NCI-H2196 treated with DMSO at 0.1 percent for 48 hours (cell line): ENCODE measurements around the gene SGSM1.

ENCODE experiments used
- DNase-seq: peaks from one replicate; lab custom pipeline; 2025; ENCODE audit not compliant: unreplicated experiment; lab: John Stamatoyannopoulos, UW

Gene SGSM1

DNA sequence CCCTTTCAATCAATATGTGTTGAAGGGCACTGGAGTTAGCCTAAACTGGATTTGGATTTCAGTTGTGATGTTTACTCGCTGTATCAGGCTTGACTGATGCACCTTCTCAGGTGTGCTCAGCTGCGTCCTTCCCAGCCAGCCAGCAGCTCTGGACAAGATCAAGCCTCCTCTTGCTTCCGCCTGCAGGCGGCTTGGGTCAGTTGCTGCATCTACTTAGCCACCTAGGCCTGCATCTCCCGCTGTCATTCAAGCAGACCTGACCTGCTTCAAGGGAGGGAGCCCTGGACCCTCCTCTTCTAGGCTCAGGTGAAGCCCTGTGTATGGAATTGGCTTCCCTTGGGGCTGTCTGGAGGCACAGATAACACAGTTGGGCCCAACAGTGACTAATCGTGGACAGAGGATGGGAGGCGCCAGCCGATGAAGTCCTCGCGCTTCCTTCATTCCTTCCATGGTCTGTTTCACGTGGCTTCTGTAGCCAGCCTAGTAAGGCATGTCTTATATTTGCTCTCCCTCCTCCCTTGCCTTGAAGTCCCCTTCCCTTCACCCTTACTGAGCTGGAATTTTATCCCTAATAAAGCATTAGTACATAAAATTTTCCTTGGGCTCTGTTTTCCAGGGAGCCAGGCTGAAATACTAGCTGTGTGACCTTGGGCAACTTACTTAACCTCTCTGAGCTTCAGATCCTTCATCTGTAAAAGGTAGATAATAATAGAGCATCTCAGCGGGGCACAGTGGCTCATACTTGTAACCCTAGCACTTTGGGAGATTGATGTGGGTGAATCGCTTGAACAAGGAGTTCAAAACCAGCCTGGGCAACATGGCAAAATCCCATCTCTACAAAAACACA lies 142.6 kb downstream of the SGSM1 start:
- no peak for DNase-seq

DNA sequence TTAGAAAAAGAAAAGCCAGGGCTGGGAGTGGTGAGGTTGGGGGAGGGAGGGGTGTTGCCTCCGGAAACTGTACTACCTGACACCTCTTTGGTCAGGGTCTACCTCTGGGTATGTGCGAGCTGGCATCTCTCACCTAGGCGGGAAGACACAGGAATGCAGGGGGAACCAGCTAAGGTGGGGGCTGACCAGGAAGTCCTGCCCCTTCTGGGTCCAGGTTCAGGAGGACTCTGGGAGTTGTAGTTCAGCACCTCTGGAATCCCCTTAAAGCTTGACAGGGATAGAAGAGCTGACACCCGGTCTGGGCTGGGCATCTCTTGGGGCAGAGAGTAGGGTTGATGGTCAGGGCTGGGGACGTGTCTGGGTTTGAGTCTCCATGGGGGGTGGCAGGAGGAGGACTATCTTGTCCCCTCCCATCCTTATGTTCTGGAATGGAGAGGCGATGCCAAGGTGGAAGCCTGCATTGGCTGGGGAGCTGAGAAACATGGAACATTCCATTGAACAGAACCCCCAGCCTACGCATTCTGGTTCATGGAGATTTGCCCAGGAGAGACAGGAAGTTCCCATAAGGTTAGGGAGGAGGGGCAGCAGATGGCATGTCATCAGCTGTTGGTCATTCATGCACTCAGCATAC lies 144.4 kb downstream of the SGSM1 start:
- DNase-seq, result no peak

DNA sequence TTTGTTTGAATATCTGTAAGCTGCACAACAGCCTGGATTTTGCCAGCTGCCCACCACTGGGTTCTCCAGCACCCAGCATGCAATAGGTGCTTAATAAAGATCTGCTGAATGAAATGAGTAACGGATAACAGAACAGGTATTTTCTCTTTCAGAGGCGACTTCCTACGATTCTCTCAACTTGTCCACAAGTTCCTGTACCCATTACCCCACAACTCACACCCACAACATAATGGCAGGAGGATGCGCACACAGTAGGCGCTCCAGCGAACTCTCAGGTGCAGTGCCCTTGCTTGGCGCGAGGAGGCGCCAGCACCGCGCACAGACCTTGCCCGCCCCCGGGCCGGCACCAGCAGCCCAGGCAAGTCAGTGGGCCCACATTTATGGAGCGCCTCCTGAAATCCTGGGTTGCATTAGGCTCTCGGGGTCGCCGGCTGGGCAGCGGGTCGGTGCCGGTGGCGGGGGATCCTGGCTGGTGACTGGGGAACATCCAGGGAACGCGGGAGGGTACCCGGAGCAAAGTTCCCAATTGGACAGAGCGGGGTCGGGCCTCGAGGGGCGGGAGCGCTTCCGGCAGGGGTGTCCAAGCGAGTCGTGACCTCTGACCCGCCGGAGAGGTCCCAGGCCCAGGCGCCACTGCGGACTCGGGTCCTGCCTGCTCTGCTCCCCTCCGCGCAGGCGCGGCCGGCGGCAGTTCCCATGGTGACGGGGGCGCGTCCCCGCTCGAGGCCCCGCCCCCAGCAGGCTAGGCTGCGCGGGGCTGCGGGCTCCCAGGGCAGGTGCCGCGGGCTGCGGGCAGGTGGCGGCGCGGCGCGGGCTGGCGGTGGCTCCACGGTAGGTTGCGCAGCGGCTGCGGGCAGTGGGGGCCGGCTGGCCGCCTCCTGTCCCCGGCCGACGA lies 146.2 kb downstream of the SGSM1 start, which contains the start of gene KIAA1671:
KIAA1671 (plus strand) TSS at position 775 of the 895 bp plus-strand sequence. CDS start 75,284 bp downstream, outside the sequence.
- peak; percentile 39 for DNase-seq

DNA sequence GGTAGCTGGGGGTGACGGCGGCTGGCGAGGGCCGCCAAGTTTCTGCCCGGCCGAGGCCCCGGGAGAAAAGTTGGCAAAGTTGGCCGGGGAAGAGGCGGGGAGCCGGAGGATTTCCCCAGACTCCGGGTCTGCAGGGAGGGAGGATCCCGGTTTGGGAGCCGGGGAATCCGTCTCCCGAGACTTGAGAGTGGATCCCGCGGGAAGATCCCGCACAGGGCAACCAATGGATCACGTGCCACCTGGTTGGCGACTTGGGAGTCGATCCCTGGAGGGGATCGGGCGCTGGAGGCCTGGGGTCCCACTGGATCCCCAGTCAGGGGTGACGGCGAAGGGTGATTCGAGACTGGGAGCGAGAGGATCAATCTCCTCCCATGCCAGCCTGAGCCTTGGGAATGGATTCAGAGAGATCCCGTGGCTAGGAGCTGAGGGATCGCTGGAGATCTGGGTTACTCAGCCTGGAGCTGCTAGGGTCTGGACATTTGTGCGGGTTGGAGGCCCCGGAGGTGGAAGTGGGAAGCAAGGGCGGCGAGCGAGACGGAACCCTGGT lies 146.9 kb downstream of the SGSM1 start:
- no peak for DNase-seq

DNA sequence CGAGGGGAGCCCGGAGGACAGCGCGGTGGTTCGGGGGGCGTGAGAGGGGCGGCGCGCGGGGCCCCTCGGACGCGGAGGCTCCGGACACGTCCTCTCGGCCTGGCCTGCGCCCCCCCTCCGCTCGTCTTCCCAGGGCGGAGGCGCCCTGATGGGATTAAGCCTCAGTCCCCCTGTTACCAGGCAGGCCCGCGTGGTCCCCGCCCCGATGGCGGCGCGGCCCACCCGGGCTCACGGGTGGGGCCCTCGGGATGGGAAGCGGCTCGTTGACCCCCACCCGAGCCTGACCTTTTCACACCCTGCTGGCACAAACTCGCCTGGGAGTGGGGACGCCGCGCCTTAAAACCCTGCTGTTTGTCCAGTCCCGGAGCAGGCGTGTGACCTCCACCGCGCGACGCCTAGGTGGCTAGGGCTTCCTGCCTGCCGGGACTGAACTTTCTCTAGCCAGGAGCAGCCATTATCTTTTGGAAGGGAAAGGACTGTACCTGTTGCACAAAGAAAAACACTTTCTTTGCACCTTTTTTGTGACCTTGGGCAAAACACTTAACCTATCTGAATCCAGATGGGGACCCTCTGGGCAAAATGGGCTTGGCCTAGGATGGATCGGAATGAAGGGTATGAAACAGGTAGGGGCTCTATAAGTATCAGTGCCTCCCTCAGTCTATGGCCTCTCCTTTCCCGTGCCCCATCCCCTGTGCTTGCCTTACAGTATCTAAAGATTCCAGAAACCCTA lies 147.5 kb downstream of the SGSM1 start:
- no peak for DNase-seq

DNA sequence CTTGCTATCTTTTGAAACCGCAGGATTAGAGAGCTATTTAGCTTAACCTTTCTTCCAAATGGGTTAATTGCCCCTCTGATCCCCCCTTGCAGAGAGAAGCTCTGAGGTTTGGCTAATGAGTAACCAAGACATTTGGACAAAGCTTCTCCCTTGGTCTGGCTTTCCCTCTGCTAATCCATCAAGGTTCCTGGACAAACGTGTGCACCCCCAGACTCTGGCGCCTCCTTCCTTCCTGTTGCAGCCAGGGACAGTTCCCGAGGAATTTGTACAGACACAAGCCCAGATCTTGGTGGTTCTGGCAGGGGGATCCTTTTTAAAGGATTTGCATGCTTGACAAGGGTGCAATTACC lies 148.1 kb downstream of the SGSM1 start:
- DNase-seq, result no peak

DNA sequence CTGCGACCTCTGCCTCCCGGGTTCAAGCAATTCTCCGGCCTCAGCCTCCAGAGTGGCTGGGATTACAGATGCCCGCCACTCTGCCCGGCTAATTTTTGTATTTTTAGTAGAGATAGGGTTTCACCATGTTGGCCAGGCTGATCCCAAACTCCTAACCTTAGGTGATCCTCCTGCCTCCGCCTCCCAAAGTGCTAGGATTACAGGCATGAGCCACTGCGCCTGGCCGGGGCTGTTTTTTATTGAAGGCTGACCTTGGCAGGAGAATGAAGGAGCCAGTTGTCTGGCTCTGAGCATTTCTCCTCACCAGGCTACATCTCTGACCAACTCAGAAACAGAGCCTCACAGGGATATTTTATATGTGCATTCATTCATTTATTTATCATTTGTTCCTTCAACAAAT lies 148.8 kb downstream of the SGSM1 start:
- DNase-seq, result no peak

DNA sequence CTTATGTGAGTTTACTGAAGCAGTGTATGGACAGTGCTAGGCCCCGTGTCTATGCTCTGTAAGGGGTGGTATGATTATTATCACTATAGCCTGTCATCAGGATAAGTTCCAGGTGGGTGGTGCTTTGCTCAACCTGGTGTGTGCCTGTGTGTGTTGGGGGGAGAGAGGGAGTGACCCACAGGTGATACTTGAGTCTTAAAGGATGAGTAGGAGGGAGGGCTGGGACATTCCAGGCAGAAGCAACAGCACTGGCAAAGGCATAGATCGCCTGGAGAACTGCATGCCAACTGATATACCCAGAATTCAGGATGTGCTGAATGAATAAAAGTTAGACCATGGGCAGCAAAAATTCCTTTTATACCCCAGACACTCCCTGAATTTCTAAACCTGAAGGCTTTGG lies 151.0 kb downstream of the SGSM1 start:
- DNase-seq, result no peak

DNA sequence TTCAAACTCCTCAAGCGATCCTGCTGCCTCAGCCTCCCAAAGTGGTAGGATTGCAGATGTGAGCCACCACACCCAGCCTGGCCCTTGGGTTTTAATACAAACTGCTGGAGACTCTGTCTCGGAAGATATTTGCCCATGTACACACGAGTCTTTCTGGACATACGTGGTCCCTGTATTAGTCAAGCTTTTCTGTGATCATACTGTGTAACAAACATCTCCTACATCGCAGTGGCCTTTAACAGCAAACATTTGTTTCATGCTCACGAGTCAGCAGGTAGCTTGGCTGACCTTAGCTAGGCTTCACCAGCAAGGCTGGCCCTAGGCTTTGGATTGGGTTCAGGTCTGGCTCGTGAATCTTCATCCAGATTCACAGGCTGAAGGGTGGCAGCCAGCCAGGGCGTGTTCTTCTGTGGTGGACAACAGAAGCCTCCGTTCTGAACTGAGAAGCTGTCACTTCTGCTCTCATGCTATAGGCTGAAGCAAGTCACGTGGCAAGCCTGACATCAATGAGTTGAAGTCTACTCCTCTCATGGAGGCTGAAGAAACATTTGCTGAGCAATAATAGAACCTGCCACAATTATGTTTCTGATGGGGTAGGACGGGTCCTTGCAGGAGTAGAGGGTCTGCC lies 155.3 kb downstream of the SGSM1 start:
- DNase-seq, result no peak

DNA sequence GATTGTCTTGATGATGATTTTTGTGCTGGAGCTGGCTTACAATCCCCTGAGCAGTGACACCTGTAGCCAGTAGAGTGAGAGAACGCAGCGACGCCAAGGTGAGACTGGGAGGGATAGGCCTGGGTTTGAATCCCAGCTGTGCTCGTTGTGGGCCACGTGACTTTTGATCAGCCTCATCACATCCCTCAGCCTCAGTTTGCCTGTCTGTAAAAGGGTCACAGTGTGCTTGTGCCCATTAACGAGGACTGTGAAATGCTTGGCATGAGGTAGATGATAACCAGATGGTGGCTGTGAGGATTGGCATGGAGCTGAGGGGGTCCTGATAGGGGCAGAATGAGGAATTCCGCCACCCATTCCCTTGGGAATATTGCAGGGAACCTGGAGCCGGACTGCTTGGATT lies 156.1 kb downstream of the SGSM1 start:
- DNase-seq, result no peak

DNA sequence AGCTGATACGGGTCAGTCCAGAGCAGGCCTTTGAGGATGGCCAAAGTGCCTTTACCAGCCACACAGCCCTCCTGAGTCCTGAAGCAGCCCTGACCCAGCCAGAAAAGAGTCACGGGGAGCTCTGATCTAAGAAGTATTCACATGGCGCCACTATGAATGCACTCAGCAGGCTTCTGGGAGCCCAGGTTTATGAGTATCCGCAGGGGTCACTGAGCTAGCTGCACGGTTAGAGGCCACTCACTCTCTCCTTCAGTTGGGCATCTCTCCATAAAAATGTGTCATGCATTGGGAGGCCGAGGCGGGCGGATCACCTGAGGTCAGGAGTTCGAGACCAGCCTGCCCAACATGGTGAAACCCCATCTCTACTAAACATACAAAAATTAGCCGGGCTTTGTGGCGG lies 156.8 kb downstream of the SGSM1 start:
- no peak for DNase-seq

DNA sequence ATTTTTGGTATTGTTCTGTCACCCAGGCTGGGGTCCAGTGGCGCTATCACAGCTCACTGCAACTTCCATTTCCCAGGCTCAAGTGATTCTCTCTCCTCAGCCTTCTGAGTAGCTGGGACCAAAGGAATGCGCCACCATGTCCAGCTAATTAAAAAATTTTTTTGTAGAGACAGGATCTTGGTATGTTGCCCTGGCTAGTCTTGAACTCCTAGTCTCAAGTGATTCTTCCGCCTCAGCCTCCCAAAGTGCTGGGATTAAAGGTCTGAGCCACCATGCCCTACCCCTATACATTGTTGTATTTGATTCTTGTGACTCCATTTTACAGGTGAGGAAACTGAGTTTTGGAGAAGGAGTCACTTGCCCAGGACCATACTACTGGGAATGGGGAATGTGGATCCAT lies 158.4 kb downstream of the SGSM1 start:
- DNase-seq, result no peak

DNA sequence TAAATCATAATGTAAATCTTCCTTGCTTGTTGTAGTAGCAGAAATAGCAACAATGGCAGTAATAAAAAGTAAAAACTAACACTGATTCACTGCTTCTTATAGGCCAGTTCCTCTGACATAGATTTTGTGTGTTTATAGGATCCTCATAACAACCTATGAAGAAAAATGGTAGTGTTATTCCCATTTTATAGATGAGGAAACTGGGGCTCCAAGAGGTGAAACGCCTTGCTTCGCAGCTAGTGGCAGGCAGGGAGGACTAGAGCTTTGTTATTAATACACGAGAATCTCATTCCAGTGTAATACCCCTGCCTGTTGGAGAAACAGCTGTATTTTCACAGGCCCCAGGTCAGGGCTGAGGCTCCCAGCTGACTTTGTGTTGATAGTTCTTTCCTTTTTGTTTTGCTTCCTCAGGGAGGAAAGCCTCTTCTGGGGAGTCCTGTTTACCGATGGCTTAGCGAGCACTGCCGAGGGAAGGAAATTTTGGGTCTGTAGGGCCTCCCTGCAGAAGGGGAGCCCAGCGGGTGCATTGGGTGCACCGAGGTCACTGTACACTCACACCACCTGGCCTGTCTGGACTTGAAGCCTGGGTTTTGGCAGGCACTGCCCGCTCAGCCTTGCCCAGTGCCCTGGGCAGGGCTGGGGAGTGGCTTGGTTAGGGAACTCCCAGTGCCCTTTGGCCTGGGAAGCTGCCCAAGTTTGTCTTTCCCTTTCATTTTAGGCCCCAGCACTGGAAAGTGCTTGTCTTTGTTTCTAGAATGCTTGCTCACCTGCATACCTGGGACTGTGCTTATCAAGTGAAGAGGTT lies 160.0 kb downstream of the SGSM1 start:
- peak; percentile 47 for DNase-seq

DNA sequence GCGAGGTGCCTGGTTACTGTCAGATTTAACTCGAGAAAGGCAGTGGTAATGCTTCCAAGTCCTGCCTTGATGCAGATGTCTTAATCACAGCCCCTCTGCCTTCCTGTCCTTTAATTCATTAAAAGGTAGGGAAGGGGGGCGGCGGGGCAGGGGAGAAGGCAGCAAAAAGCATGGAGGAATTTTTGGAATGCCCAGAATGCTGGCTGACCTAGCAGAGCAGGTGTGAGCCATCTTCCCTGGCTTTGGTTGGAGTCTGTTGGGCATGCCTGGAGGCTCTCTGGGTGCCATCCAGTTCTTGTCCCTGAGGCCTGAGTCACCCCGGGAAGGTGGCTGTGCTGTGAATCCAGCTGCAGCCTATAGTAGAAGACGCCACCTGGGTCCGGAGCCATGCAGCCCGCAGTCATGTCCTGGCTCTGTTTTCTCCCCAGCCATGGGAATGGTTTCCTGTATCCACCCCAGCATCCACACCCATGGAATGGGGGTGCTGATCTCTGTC lies 162.1 kb downstream of the SGSM1 start:
- no peak for DNase-seq

DNA sequence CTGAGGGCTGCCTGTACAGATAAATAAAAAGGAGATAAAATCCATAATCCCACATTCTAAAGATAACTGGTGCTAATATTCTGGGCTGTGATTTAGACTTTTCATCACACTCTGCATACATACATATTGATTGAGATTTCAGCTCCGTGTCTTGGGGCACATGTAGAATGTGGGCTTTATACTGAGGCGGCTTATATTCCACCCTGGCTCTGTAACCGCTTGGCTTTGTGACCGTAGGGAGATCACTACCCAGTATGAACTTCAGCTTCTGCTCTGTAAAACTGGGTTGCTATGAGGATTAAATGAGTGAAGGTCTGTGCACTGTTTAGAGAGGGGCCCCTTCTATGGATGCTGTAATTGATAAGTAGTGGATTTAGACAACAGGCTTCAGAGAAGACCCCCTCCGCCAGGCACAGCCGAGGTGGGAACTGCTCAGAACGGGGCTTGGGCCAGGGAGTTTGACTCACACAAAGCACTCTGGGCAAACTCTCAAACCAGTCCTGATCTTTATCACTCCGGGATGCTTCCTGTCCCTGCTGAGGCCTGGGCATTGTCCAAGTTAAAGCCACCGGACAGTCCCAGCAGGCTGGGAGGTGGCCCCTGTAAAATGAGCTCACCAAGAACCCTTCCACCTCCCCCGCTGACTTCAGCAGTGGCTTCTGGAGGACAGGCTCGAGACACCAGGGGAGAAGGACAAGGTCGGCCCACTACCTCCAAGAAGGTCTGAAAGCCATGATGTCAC lies 163.7 kb downstream of the SGSM1 start:
- DNase-seq, result no peak

DNA sequence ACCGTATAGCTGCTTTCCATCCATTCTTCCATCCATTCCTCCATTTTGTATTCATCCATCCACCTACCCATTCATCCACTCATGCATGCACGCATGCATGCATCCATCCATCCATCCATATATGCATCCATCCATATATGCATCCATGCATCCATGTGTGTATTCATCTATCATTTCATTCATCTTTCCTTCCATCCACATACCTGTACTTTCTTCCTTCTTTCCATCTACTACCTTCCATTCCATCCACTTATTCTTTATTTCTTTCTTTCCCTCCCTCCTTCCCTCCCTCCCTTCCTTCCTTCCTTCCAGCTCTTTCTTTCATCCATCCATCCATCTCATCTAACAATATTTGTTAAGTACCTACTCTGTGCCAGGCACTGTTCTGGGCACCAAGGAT lies 166.4 kb downstream of the SGSM1 start:
- DNase-seq, result no peak

DNA sequence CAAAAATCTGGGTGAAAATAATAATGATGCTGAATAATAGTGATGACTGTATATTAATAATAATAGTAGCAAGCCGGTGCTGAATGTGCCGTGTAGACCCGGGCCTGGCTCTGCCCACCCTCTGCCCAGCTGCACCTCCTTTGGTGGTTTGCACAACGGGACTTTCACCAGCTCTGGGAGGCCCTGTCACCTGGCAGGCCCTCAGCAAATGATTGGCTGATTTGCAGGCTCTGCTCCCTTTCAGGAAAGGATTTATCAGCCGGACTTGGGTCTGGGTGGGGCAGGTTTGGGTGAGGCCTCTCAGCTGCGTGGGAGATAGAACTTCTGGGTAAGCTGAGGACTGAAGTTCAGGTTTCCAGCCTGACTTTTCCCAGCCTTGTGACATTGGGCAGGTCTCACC lies 167.9 kb downstream of the SGSM1 start:
- DNase-seq, result no peak

DNA sequence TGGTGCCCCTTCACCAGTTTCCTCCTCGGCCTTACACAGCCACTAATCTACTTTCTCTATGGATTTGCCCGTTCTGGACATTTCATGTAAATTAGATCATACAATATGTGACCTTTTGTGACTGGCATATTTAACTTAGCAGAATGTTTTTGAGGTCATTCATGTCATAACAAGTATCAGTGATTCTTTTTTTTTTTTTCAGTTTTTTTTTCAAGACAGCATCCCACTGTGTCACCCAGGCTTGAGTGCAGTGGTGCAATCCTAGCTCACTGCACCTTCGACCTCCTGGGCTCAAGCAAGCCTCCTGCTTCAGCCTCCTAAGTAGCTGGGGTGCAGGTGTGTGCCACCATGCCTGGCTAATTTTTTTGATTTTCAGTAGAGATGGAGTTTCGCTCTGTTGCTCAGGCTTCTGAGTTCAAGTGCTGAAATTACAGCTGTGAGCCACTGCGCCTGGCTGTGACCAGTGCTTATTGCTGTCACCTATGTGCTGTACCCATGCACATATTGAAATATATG lies 169.2 kb downstream of the SGSM1 start:
- DNase-seq, result no peak
